GM19463 (cell line): ENCODE data around the gene KIF12.

ENCODE experiments used
- ATAC-seq: cut with Tn5 transposase; IDR thresholded peaks from one replicate; pipeline ENCODE4 v1.9.1; 2021; ENCODE audit warnings: mild to moderate bottlenecking, moderate library complexity; ENCODE audit not compliant: unreplicated experiment

Gene KIF12

DNA sequence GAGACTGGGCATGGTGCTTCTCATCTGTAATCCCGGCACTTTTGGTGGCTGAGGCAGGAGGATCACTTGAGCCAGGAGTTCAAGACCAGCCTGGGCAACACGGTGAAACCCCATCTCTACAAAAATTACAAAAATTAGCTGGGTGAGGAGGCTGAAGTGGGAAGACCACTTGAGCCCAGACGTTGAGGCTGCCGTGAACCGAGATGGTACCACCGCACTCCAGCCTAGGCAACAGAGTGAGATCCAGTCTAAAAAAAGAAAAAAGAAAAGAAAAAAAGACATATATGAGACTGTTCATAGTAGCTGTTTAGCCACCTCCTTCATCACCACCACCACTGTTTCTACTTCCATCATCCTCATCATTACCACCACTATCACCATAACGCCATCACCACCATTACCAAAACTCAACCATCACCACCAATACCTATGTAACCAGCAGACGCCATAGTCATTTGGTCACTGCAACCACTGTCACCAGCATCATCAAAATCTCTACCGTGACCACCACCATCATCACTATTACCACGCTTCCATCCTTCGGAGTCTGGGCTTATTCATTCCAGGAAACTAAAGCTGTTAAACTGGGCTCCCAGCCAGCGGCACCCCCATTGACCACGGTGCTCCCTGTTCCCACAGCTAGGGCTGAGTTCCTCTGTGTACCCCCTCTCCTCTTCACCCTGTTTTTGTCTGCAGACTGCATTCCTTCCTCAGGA is 8.4 kb upstream of the KIF12 start:
- ATAC-seq: no peak

DNA sequence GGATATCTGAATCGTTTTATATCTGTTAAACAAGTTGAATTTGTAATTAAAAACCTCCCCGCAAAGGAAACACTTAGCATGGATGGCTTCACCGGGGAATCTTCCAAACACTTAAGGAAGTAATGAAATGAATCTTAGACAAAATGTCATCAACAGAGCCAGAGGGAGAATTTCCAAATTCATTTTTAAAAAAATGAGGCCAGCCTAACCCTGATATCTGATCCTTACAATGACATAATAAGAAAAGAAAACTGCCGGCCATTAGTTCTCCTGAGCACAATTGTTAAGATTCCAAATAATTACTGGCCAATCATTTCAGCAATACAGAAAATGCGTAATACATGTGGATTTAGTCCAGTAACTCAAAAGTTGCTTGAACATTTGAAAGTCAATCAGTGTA is 6.1 kb upstream of the KIF12 start:
- ATAC-seq: no peak

DNA sequence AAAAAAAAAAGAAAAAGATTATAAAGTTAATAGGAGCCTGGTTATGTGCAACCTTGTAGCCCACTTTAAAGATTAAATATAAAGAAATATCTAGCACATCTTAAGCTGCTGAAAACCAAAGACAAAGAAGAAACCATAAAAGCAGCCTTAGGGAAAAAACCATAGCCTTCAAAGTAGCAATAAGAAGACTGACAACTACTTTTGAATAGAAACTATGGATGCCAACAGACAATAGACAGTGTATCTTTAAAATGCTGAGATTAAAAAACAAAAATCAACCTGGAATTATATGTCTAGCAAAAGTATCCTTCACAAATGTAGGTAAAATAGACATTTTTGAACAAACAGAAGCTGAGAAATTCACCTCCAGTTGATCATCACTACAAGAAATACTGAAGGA is 3.4 kb upstream of the KIF12 start:
- no peak for ATAC-seq

DNA sequence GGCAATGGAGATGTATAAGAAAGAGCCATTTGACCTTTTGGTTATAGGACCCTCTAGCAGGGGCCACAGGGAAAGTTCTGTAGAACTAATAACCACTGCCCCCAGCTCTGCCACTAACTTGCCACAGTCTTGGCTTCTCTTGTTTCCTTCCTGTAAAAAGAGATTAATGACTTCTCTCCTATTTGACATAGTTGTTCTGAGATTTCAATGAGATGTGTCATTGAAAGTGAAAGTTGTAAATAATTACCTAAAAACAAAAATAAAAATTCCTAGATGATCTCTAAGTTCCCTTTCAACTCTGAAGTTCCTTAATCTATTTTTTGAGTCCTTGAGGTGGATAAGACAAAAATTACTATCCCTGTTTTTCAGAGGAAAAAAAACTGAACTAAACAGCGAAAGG is 1.4 kb upstream of the KIF12 start:
- no peak for ATAC-seq

DNA sequence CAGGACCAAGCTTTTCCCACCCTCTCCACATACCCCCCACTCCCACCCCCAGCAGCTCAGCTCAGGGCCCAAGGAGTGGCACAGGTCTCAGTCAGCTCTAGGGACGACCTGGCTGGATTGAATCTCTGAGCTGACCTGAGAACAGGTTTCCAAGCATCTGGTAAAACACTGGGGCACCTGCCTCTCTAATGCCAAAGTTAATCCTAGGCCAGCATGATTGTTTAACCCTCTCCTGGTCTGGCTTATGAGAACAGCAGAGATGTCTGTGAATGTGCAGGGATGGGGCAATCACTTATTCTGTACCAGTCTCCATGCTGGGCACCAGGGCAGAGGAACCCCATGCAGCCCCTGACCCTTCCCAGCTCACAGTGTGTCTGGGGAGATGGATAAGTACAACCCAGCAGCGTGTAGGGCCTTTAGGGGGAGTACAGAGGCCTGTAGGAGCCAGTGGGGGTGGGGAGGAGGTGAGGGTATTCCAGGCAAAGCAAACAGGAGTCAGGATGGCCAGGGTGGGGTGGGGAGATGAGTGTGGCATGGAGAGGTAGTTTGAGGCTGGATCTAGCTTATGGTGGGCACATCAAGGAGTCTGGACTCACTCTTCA is 678 bp upstream of the KIF12 start:
- no peak for ATAC-seq

DNA sequence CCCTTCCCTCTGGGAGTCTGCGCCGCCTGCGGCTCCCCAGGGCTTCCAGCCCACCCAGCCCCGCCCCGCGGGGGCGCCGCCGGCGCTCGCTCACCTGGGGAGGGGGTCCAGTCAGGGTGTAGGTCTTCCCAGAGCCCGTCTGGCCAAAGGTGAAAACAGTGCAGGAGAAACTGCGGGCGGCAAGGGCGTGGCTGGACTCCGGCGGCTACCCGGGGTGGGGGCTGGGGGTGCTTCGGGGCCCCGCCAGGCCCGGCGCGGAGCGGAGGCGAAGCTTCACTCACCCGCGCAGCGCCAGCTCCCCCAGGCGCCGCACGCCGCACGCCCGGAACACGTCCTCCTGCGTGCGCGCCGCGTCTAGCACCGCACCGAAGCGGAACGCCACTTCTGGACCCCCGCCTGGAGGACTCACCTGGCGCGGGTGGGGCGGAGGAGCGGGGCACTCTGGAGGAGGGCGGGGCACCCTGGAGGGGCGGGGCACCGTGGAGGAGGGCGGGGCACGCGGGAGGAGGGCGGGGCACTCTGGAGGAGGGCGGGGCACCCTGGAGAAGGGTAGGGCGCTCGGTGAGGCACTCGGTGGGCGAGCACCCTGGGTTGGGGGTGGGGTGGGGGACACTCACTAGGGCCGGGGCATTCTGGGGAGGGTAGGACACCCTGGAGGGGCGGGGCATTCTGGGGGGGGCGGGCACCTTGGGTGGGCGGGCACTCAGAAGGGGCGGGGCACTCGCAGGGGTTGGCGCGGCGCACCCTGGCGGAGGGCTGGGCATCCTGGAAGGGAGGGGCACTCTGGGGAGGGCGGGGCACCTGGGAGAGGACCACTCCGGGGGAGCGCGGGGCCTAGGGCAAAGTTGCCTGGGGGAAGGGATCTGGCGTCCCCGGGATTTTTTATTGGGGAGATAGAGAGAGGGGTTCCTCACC is 814 bp downstream of the KIF12 start:
- ATAC-seq: no peak

DNA sequence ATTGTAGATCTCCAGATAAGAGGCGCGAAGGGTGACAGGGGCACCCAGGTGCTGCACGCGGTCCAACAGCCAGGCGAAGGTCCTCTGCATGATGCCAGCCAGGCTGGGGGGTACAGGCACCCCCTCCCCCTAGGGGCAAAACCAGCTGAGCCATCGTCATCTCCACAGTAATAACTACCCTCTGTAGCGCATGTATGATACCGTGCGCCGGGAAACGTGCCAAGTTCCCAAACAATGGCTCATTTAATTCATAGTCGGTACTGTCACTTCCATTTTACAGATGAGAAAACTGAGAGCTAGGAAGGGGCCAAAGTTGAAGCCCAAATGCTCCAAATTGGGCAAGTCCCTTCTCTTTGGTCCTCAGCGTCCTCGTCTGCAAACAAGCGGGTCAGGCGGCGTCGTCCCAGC is 1.5 kb downstream of the KIF12 start:
- ATAC-seq: no peak

DNA sequence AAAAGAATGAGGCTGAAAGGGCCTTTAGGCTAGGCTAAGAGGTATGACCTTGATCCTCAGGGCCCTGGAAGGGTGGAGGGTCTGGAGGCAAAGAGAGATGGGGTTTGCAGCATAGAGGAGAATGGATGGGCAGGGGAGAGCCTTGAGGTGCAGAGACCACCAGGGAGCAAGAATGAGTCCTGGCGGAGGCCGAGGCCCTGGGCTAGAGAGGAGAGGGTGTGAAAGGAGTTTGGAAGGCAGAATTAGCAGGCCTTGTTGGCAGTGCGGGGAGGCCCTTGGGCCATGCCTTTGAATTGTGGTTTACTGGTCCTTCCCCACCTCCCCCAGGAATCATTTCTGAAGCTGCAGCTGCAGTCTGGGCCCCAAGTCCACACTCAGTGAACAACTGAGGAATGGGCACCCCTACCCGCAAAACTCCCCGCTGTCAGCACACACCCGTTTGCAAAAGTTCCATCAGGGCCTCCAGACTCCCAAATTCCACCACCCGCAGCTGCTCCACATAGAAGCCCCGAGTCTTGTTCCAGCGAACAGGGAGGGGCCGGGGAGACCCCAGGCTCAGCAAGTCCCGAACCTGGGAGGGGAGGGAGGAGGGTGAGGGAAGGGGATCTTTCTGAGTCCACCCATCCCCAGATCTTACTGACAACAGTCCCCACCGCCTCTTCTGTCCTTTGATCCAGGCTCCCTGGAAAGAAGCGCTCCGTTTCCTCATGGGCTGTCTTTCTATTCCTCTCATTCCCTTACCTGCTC is 2.1 kb downstream of the KIF12 start:
- ATAC-seq: no peak

DNA sequence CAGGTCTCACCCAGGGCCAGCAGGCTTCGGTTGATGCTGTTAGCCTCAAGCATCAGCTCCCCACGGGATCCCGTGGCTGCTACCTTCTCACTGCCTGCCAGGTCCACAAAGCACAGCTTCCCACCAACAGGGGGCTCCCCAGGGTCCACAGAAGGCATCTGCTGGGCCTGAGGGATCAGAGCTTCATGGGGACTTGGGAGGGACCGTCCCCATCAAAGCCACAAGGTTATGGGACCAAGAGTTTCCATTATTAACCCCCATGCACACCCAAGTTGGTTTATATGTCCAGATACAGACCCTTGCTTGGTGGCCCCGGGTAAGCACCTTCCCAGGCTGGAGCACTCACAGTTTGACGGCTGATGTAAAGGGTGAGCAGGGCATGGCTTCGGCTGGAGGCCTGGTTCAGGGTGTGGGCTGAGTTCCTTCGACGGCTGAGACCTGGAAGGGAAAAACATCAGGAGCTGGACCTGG is 3.0 kb downstream of the KIF12 start:
- no peak for ATAC-seq

DNA sequence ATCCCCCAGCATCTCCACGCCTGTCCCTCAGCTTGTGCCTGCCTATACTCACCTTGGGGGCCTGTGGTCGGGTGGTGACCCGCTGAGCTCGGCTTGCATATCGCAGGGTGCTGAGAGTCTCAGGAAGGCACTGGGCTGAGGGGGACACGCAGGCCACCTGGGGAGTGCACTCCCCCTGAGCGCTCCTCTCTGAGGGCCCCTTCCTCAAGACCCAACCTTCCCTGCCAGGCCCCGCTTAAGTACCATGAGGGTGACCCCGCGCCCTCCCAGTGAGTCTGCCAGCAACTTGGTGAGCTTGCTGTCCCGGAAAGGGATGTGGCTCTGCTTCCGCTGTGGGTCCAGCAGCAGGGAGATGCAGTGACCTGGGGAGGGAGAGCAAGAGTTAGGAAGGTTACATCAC is 4.1 kb downstream of the KIF12 start:
- ATAC-seq: no peak

DNA sequence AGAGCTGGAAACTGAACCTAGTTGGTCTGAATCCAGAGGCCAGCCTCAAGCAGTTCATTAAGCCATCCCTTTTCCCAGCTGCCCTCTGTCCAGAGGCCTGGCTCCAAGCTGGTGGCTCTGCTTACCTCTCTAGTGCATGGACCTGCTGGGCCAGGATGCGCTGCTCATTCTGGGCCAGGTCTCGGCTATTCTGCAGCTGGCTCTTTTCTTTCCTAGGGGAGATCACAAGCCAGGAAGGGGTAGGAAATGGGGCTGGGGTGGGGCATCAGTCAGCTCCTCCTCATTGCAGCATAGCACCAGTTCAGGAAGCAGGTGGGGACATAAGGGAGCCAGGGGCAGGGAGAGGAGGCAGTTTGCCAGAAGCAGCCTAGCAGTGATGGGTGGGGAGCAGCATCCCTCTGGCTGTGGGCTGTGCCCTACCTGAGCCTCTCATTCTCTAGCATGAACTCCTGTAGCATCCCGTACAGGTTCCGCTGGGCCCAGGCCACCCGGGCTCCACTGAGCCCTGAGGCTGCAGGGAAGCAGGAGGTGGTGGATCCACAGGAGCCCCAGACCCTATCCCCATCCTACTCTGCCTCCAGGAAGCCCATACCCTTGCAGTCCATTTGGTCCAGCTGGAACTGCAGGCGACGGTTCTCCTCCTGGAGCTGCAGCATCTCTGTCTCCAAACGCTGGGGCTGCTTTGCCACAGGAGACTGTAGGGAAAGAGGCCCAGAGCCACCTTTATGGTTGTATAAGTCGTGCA is 5.2 kb downstream of the KIF12 start:
- ATAC-seq: no peak

DNA sequence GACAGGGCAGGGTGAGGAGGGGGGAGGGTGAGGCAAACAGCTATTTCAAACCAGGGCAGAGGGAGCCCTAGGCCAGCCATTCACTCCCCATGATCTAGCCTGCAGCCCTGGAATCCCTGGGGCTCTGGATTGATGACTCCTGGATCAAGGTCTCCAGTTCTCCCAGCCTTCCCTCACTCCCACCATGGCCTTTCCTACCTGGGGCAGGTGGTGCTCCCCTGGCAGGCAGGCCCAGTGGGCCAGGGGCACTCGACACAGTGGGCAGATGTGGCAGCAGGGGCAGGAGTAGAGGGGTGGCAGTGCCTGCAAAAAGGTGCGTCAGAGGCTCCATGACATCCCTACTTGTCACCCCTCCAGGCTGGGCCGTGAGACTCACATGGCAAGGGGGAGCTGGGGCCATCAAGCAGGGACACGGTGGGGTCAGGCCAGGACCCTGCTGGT is 6.0 kb downstream of the KIF12 start:
- ATAC-seq: no peak

DNA sequence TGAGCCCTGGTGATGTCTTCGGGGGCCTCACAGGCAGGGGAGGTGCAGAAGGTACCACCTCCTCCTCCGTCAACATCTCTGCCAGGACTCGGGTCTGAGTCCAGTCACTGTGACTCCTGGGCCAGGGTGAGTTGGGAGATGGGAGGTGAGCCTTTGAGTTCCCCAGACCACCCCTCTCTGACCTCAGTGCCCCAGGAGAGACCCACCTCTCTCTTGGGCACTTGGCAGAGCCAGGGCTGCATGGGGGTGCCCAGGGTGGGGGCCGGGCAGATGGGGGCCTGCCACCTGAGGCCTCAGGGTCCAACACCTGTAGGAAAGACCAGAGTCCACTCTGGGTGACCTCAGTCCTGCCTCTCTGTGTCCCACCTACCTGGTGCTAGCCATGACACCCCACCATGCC is 6.8 kb downstream of the KIF12 start:
- ATAC-seq: no peak

DNA sequence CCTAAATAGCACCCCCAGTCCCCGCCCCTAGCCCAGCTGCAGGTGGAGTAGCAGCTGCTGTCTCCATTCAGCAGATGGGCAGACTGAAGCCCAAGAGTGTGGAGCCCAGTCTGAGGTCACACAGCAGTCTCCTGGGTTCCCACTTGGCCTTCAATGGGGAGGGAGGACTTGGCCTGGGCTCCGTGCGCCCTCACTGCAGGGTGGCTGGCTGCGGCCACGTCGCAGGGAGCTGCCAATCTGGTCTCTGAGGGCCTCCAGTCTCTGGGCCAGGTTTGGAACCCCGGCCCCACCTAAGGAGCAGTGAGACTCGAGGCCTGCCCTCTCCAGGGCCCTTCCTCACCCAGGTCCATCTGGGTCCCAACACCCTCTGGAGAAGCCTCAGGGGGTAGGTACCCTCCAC is 7.4 kb downstream of the KIF12 start:
- no peak for ATAC-seq

DNA sequence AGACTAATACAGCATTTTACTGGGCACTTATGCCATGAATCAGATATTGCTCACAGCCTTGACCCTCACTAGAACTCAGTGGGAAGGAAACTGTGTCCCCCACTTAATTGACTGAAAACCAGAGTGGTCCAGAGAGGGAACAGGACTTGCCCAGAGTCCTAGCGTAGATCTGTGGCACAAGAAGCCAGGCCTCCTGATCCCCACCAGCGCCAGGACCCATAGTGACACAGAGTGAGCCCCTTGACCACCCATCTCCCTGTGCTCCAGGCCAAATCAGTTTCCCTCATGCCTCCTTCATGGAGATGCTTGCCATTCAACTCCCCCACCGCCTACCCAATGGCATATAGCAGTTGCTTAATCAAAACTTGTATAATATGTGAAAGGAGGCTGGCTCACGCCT is 8.3 kb downstream of the KIF12 start:
- no peak for ATAC-seq

DNA sequence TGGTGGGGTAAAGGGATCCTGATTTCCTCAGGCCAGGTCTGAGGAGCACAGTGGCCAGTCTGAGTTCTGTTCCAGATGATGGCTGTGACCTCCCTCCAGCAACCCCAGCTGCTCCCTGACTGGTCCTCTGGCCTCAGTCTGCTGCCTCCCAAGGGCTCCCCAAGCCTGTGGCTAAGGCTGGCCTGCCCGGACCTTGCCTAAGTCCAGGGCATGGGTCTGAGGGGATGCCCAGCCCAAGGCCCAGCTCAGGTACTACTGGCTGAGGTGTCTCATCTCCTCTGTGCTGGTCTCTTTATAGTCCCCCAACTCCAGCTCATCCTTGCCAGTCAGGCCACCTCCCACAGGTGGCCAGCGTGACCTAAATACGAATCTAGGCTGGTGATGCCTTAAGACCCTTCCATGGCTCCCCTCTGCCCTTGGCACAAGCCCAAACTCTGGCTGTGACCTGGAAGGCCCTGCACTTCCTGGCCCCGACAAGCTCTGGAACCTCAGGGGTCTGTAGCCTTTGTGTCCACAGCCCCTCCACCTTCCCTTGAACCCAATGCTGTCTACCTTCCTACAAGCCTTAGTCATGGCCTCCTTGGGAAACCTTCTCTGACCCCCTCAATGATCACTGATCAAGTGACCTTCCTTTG is 9.8 kb downstream of the KIF12 start:
- no peak for ATAC-seq

DNA sequence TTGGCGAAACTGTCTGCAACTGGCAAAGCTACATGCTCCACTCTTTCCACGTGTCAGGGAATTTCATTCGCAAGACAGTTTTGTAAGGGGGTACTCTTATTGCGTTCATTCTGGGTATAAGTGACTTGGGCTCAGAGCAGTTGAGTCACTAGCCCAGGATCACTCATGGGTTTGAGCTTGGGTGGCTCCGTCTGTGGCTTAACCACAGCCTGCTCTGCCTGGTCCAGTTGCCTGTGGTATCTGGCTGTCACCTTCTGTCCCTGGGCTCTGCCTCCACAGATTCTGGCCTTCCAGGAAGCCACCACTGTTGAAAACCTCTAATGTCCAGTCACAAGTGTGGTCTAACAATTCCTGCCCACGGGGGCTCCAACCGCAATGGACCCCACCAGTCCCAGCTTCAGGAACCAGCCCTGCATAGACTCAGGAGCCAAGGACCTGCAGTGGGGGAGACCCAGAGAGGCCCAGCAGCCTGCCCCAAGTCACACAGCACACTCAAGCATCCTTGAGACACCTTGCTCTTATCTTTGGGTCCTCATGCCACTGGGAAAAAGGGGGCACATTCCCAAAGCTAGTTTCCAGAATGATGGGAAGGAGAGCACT is 10.4 kb downstream of the KIF12 start:
- no peak for ATAC-seq

DNA sequence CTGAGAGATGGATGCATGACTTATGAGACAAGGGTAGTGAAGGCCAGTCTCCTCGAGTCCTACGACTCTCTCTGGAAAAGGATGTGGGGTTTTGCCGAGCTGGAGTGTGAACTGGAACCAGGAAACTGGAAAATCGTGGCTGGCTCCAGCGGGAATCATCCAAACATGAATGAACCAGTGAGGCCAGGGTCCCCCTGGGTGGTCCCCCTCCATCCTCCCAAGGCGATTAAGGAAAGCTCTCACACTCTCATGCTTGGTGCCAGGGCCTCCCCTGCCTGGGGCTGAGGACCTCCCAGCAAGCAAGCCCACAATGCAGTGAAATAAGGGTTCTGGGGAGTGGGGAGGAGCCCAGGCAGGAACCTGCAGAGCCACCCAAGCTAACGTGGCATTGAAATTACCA is 11.4 kb downstream of the KIF12 start:
- no peak for ATAC-seq

DNA sequence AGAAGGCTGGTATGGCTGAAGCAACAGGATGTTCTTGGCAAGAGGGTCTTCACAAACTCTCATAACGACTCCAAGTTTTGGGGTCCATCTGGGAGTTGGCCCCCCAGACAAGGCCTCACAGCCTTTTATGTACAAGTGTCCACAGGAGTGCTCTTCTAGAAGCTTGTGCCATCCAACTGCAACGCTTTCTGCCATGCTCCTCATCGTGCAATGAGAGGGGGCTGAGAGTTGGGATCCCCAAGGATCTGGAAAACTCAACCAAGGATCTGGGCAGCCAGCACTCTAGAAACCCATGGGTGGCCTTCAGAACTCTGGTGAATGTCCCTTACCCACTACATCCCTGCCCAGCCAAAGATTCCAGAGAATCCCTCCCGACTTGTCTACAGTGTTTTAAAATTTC is 12.5 kb downstream of the KIF12 start:
- no peak for ATAC-seq

DNA sequence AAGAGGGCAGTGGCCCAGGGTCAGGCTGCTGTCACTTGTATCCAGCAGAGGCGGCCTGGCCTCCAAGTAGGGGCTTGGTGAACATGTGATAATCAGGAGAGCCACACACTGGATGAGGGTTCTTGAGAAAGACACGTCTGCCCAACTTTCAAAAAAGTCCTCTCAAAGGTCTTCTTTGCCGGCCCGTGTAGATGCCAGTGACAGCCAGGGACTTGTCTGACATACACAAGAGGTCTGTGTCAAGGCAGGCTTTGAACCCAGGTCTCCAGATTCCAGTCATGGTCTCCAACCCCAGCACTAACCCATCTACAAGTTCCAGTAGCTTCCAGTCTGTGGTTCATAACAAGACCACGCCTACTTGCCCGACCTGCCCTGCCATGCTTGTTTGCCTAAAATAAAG is 13.1 kb downstream of the KIF12 start:
- ATAC-seq: no peak
